Astrocyte (in vitro differentiated cells and primary cell): ENCODE results near the gene SNRNP70. TPM values are rescaled to one million over a fixed set of nuclear protein-coding genes. Genes with fewer than 3 reads are reported as not detected.

ENCODE experiments used
- DNase-seq: peaks from one replicate; pipeline ENCODE4 v3.0.0-alpha.2; 2010; ENCODE audit warnings: low read depth
- FAIRE-seq: peaks from 2 replicates; lab custom pipeline; 2011; peaks lifted over from hg19 to GRCh38; lab: Jason Lieb, UNC
- H2AFZ ChIP-seq: 2 replicates; pipeline ENCODE4 v1.6.0; 2012; ENCODE audit warnings: low read depth, low read length, inconsistent platforms
- H3K27ac ChIP-seq: 2 replicates; pipeline ENCODE4 v1.5.1; 2011; ENCODE audit warnings: low read depth, low read length, inconsistent platforms
- H3K27me3 ChIP-seq: 2 replicates; pipeline ENCODE4 v1.6.0; 2011; ENCODE audit warnings: low read length, inconsistent platforms; ENCODE audit not compliant: insufficient read depth
- H3K36me3 ChIP-seq: 2 replicates; pipeline ENCODE4 v1.5.1; 2011; ENCODE audit warnings: low read length, inconsistent platforms; ENCODE audit not compliant: insufficient read depth
- H3K4me1 ChIP-seq: 2 replicates; pipeline ENCODE4 v1.5.1; 2011; ENCODE audit warnings: low read length, inconsistent platforms; ENCODE audit not compliant: insufficient read depth
- H3K4me2 ChIP-seq: 2 replicates; pipeline ENCODE4 v1.6.0; 2012; ENCODE audit warnings: low read length, inconsistent platforms
- H3K4me3 ChIP-seq: 2 replicates; pipeline ENCODE4 v1.5.1; 2011; ENCODE audit warnings: low read depth, mild to moderate bottlenecking, low read length, inconsistent platforms; ENCODE audit not compliant: insufficient read depth
- H3K79me2 ChIP-seq: 2 replicates; pipeline ENCODE4 v1.6.0; 2012; ENCODE audit warnings: mild to moderate bottlenecking, low read length, inconsistent platforms; ENCODE audit not compliant: insufficient read depth
- H3K9ac ChIP-seq: 2 replicates; pipeline ENCODE4 v1.6.0; 2012; ENCODE audit warnings: mild to moderate bottlenecking, low read length, inconsistent platforms
- H3K9me3 ChIP-seq: 2 replicates; pipeline ENCODE4 v1.5.1; 2012; ENCODE audit warnings: low read depth, mild to moderate bottlenecking, low read length, inconsistent platforms; ENCODE audit not compliant: insufficient read depth
- H4K20me1 ChIP-seq: 2 replicates; pipeline ENCODE4 v1.6.0; 2012; ENCODE audit warnings: low read length, inconsistent platforms; ENCODE audit not compliant: insufficient read depth
- H3K27ac Mint-ChIP-seq: one replicate; pipeline ENCODE4 v1.8.0; 2021; ENCODE audit warnings: mild to moderate bottlenecking, mixed read lengths; ENCODE audit not compliant: unreplicated experiment
- H3K27me3 Mint-ChIP-seq: one replicate; pipeline ENCODE4 v1.8.0; 2021; ENCODE audit warnings: low read depth, mixed read lengths; ENCODE audit not compliant: unreplicated experiment
- H3K36me3 Mint-ChIP-seq: one replicate; pipeline ENCODE4 v1.8.0; 2021; ENCODE audit warnings: low read depth, mixed read lengths; ENCODE audit not compliant: unreplicated experiment
- H3K4me1 Mint-ChIP-seq: one replicate; pipeline ENCODE4 v1.8.0; 2021; ENCODE audit warnings: low read depth, mixed read lengths; ENCODE audit not compliant: unreplicated experiment
- H3K4me3 Mint-ChIP-seq: one replicate; pipeline ENCODE4 v1.8.0; 2021; ENCODE audit warnings: mild to moderate bottlenecking, moderate library complexity, mixed read lengths; ENCODE audit not compliant: unreplicated experiment
- H3K9me3 Mint-ChIP-seq: one replicate; pipeline ENCODE4 v1.8.0; 2021; ENCODE audit warnings: mild to moderate bottlenecking, mixed read lengths; ENCODE audit not compliant: unreplicated experiment
- CTCF ChIP-seq: IDR thresholded peaks from 2 replicates; pipeline ENCODE4 v1.5.1; 2011; ENCODE audit warnings: low read depth, mild to moderate bottlenecking, inconsistent platforms, low read length, moderate library complexity; ENCODE audit not compliant: insufficient read depth
- EZH2 ChIP-seq: IDR thresholded peaks from 2 replicates; pipeline ENCODE4 v1.6.1; 2012; ENCODE audit warnings: mild to moderate bottlenecking, low read length, inconsistent platforms; ENCODE audit not compliant: insufficient read depth
- total RNA-seq: library from RNA; stranded (reverse); gene quantifications from 2 replicates; pipeline ENCODE4 v1.2.1, GENCODE V29; 2021

Gene SNRNP70
- total RNA-seq, 1 donor from 2014 or later, result 177 TPM

DNA sequence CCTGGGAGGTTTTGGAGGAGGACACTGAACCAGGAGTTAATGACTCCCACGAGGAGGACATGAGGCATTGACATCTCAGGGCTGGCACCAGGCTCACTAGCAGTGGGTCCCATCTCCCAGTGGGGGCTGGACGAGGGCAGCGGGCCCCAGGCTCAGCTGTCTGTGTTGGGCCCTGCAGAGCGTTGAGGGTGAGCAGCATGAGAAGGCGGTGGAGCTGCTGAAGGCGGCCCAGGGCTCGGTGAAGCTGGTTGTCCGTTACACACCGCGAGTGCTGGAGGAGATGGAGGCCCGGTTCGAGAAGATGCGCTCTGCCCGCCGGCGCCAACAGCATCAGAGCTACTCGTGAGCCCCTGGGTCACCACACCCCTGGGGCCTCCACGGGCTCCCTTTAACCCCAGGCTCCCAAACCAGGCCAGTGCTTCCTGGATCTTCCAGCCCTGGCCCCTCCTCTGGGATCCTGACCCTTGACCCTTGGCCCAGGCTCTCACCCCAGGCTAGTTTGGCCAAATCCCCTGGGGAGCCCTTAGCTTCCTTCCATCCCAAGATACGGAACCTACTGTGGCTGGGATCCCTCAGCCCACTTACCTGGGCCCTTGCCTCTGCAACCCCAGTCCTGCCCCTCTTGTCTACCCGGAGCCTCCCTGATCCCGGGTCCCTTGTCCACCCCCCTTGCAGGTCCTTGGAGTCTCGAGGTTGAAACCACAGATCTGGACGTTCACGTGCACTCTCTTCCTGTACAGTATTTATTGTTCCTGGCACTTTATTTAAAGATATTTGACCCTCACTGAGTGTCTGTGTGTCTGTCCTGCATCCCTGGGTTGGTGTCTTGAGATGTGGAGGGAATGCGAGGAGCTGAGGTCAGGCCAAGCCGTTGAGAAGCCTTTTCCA, 32.7 kb downstream of the SNRNP70 start:
- Histone ChIP-seq H3K9me3 (no peaks in the 10 kb centered on the region), H3K27ac (no peak overlapping the region), H3K79me2 (no peaks in the 10 kb centered on the region), H4K20me1 (peaks cover 28% of the 10 kb centered on the region), H3K27me3 (peaks cover 6% of the 10 kb centered on the region), H2AFZ (peak overlapping the region; percentile 87), H3K4me3 (peak overlapping the region; percentile 72), H3K9ac (peak overlapping the region; percentile 83), H3K36me3 (no peaks in the 10 kb centered on the region), H3K4me2 (peak overlapping the region; percentile 94), H3K4me1 (peaks cover 18% of the 10 kb centered on the region)
- H3K36me3 Mint-ChIP-seq, result peaks cover 9% of the 10 kb centered on the region
- TF ChIP-seq EZH2, result no peak
- no peak for TF ChIP-seq CTCF
- H3K4me3 Mint-ChIP-seq, result peak overlapping the region; percentile 87
- no peak for DNase-seq
- peaks cover 10% of the 10 kb centered on the region for H3K4me1 Mint-ChIP-seq
- FAIRE-seq, result no peak
- H3K27ac Mint-ChIP-seq, result peak overlapping the region; percentile 77
- peaks cover 2% of the 10 kb centered on the region for H3K9me3 Mint-ChIP-seq
- peaks cover 11% of the 10 kb centered on the region for H3K27me3 Mint-ChIP-seq

GRCh38 chr19:49118565-49119410, 33.5 kb downstream of the SNRNP70 start, which contains the start of gene C19orf73:
C19orf73 (minus strand) TSS chr19:49119143; CDS start chr19:49119022, 121 bp downstream.
- H3K9me3 ChIP-seq, result no peaks in the 10 kb centered on the region
- peak within 1 kb of the TSS; percentile 83 for H3K9ac ChIP-seq
- H2AFZ ChIP-seq, result peak within 1 kb of the TSS; percentile 87
- Mint-ChIP-seq H3K4me1 (peaks cover 8% of the 10 kb centered on the region), H3K4me3 (peak within 1 kb of the TSS; percentile 87), H3K9me3 (no peaks in the 10 kb centered on the region), H3K27me3 (peaks cover 16% of the 10 kb centered on the region), H3K36me3 (peaks cover 7% of the 10 kb centered on the region), H3K27ac (peak within 1 kb of the TSS; percentile 77)
- H3K27me3 ChIP-seq, result peaks cover 8% of the 10 kb centered on the region
- H3K4me2 ChIP-seq, result peak within 1 kb of the TSS; percentile 94
- no peak for TF ChIP-seq EZH2
- TF ChIP-seq CTCF, result no peak
- no peak for FAIRE-seq
- H3K79me2 ChIP-seq, result no peaks in the 10 kb centered on the region
- H4K20me1 ChIP-seq, result peaks cover 23% of the 10 kb centered on the region
- H3K4me1 ChIP-seq, result peaks cover 15% of the 10 kb centered on the region
- peak; percentile 75 for DNase-seq
- peak within 1 kb of the TSS; percentile 72 for H3K4me3 ChIP-seq
- H3K27ac ChIP-seq, result peak within 1 kb of the TSS; percentile 77
- no peaks in the 10 kb centered on the region for H3K36me3 ChIP-seq
